ENCODE data around the gene SNAPIN. TPM values are rescaled to one million over a fixed set of nuclear protein-coding genes. Genes with fewer than 3 reads are reported as not detected.

The SNAPIN gene
- polyA plus RNA-seq, 1 of the 3 experiments (the other 2 are of a cell fraction) = 57.6 TPM

- Histone ChIP-seq H3K4me3 (ENCODE audit: low read depth in 2 of 2, low read length in 1 of 2) (no peak overlapping the region), H3K27ac (ENCODE audit: low read depth in 2 of 2, low read length in 1 of 2) (no peak overlapping the region), H2AFZ (ENCODE audit: low read depth) (no peak overlapping the region), H3K27me3 (ENCODE audit: insufficient read depth) (no peaks in the 10 kb centered on the region), H3K4me2 (no peak overlapping the region), H3K79me2 (ENCODE audit: insufficient read depth) (no peaks in the 10 kb centered on the region), H4K20me1 (ENCODE audit: insufficient read depth) (no peaks in the 10 kb centered on the region), H3F3A (replicated peaks; ENCODE audit: insufficient read depth) (peaks cover 3% of the 10 kb centered on the region), H3K36me3 (replicated peaks in 1 of 2; ENCODE audit: control insufficient read depth in 1 of 2, insufficient read depth in 2 of 2, low read length in 1 of 2) (no peaks in the 10 kb centered on the region), H3K9me3 (no peaks in the 10 kb centered on the region), H3K9ac (no peak overlapping the region), H3K4me1 (ENCODE audit: control insufficient read depth in 1 of 2, insufficient read depth in 2 of 2, low read depth in 1 of 2, low read length in 1 of 2) (no peaks in the 10 kb centered on the region), H3K9me2 (no peaks in the 10 kb centered on the region)
- TF ChIP-seq, protein P1, sequence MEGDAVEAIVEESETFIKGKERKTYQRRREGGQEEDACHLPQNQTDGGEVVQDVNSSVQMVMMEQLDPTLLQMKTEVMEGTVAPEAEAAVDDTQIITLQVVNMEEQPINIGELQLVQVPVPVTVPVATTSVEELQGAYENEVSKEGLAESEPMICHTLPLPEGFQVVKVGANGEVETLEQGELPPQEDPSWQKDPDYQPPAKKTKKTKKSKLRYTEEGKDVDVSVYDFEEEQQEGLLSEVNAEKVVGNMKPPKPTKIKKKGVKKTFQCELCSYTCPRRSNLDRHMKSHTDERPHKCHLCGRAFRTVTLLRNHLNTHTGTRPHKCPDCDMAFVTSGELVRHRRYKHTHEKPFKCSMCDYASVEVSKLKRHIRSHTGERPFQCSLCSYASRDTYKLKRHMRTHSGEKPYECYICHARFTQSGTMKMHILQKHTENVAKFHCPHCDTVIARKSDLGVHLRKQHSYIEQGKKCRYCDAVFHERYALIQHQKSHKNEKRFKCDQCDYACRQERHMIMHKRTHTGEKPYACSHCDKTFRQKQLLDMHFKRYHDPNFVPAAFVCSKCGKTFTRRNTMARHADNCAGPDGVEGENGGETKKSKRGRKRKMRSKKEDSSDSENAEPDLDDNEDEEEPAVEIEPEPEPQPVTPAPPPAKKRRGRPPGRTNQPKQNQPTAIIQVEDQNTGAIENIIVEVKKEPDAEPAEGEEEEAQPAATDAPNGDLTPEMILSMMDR (IDR thresholded peaks at IDR 0.05) = no peak
- TF ChIP-seq FOSL2 (IDR thresholded peaks at IDR 0.05; ENCODE audit: borderline replicate concordance, low read depth) = no peak
- TF ChIP-seq GATA2 (CRISPR knock-in tag; IDR thresholded peaks at IDR 0.05) = no peak
- no peak for TF ChIP-seq ELF1 (IDR thresholded peaks at IDR 0.05)
- TF ChIP-seq SMC3 (IDR thresholded peaks at IDR 0.05; ENCODE audit: low read depth, low read length) = no peak
- TF ChIP-seq, protein P2, sequence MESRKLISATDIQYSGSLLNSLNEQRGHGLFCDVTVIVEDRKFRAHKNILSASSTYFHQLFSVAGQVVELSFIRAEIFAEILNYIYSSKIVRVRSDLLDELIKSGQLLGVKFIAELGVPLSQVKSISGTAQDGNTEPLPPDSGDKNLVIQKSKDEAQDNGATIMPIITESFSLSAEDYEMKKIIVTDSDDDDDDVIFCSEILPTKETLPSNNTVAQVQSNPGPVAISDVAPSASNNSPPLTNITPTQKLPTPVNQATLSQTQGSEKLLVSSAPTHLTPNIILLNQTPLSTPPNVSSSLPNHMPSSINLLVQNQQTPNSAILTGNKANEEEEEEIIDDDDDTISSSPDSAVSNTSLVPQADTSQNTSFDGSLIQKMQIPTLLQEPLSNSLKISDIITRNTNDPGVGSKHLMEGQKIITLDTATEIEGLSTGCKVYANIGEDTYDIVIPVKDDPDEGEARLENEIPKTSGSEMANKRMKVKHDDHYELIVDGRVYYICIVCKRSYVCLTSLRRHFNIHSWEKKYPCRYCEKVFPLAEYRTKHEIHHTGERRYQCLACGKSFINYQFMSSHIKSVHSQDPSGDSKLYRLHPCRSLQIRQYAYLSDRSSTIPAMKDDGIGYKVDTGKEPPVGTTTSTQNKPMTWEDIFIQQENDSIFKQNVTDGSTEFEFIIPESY (IDR thresholded peaks at IDR 0.05; ENCODE audit: borderline replicate concordance, low read depth) = no peak
- no peak for TF ChIP-seq EP300 (IDR thresholded peaks at IDR 0.05; ENCODE audit: borderline replicate concordance in 1 of 2, low read depth in 1 of 2, low read length in 1 of 2)
- TF ChIP-seq TAF1 (IDR thresholded peaks at IDR 0.05; ENCODE audit: borderline replicate concordance, low read depth, low read length) = no peak
- TF ChIP-seq, protein P3, sequence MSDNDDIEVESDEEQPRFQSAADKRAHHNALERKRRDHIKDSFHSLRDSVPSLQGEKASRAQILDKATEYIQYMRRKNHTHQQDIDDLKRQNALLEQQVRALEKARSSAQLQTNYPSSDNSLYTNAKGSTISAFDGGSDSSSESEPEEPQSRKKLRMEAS (IDR thresholded peaks at IDR 0.05; ENCODE audit: low read depth) = no peak
- TF ChIP-seq, protein P4, sequence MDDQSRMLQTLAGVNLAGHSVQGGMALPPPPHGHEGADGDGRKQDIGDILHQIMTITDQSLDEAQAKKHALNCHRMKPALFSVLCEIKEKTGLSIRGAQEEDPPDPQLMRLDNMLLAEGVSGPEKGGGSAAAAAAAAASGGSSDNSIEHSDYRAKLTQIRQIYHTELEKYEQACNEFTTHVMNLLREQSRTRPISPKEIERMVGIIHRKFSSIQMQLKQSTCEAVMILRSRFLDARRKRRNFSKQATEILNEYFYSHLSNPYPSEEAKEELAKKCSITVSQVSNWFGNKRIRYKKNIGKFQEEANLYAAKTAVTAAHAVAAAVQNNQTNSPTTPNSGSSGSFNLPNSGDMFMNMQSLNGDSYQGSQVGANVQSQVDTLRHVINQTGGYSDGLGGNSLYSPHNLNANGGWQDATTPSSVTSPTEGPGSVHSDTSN (IDR thresholded peaks at IDR 0.05) = no peak
- TF ChIP-seq, protein P5, sequence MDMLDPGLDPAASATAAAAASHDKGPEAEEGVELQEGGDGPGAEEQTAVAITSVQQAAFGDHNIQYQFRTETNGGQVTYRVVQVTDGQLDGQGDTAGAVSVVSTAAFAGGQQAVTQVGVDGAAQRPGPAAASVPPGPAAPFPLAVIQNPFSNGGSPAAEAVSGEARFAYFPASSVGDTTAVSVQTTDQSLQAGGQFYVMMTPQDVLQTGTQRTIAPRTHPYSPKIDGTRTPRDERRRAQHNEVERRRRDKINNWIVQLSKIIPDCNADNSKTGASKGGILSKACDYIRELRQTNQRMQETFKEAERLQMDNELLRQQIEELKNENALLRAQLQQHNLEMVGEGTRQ (IDR thresholded peaks at IDR 0.05; ENCODE audit: borderline replicate concordance, low read depth, low read length) = no peak
- no peak for TF ChIP-seq NRF1 (IDR thresholded peaks at IDR 0.05; ENCODE audit: low read depth, low read length)
- TF ChIP-seq TEAD4 (IDR thresholded peaks at IDR 0.05; ENCODE audit: borderline replicate concordance, insufficient read depth) = no peak
- no peak for TF ChIP-seq RXRA (IDR thresholded peaks at IDR 0.05; ENCODE audit: borderline replicate concordance, low read depth)
- TF ChIP-seq MXI1 (IDR thresholded peaks at IDR 0.05; ENCODE audit: low read depth, low read length) = no peak
- TF ChIP-seq FOXM1 (IDR thresholded peaks at IDR 0.05; ENCODE audit: low read depth) = no peak
- POLR2A ChIA-PET = no interaction called here
- DNase-seq = no peak
- WGBS (ENCODE audit: low lambda C conversion rate) = 91% methylated on average over 9 of the region's 9 CpGs
- CTCF ChIA-PET = interaction anchor here (0.6 to 1.2 kb wide), 5 partner anchors 43 to 282 kb away, joined by 3 to 4 read pairs (median 3); no protein-coding TSS in a partner anchor
Measured at GRCh38 chr1:153705484-153705883, 47.0 kb downstream of the SNAPIN start.
